GM12874 (cell line): ENCODE results near the gene BMP8A.

Experiments
- TF ChIP-seq, protein P1 (sequence below): IDR thresholded peaks from 2 replicates; pipeline ENCODE4 v1.5.1; 2011; ENCODE audit warnings: low read depth, mild to moderate bottlenecking, control low read depth, low read length, moderate library complexity; ENCODE audit not compliant: insufficient read depth

BMP8A gene

DNA sequence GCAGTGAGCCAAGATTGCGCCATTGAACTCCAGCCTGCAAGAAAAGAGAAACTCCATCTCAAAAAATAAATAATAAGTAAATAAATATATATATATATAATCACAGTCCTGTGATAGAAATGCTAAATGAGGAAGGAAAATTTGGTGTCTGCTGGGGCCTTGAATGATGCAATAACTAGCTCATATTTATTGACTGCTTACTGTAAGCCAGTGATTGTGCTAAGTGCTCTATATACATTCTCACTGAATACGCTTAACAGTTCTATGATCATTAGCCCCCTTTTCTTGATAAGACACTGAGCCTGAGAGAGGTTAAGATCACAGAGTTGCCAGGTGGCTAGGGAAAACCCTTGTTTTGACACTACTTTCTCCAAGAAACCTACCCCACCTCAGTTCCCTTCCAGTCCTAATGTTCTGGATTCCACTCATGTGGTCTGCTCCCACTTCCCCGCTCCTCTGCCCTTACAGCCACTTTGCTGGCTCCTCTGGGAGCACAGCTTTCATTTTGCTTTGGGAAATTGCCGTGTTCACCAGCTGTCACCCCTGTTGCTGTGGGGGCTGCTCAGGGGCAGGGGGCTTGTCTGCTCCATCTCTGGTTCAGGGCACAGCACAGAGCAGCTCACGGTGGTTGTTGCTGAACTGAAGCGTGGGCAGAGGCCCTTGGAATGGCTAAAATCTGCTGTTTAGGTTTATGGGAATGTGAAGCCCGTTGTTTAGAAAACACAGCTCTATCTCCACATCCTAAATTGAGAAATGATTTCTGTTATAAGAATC lies 2.5 kb upstream of the BMP8A start:
- TF ChIP-seq, protein P1, sequence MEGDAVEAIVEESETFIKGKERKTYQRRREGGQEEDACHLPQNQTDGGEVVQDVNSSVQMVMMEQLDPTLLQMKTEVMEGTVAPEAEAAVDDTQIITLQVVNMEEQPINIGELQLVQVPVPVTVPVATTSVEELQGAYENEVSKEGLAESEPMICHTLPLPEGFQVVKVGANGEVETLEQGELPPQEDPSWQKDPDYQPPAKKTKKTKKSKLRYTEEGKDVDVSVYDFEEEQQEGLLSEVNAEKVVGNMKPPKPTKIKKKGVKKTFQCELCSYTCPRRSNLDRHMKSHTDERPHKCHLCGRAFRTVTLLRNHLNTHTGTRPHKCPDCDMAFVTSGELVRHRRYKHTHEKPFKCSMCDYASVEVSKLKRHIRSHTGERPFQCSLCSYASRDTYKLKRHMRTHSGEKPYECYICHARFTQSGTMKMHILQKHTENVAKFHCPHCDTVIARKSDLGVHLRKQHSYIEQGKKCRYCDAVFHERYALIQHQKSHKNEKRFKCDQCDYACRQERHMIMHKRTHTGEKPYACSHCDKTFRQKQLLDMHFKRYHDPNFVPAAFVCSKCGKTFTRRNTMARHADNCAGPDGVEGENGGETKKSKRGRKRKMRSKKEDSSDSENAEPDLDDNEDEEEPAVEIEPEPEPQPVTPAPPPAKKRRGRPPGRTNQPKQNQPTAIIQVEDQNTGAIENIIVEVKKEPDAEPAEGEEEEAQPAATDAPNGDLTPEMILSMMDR = no peak

DNA sequence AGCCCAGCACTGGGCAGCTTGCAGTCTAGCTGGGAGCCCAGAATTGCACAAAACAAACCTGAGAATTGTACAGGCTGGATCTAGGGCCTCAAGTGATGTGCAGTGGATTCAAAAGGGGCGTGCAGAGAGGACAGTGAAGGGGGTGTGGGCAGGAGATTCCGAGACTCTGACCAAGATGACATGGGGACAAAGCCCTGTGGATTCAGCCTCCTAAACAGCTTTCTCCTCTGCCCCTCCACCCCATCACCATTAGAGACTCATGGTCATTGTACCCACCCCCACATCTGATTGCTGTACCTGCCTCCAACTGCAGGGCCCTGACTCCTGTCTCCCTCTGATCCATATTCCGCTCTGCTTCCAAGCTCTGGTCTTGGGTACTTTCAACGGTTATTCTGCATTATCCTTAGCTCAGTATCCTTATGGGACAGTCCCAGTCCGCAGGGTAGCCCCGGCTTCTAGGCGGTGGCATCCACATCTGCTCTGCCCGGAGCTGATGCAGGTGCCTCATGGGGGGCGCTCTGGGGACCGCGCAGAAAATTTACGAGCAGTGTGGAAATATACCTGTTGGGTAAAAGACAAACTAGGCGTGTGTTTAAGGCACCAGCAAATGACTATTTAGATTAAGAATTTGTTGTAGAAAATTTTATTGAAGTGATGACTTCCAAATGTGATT lies 1.7 kb upstream of the BMP8A start:
- TF ChIP-seq, protein P1 = no peak

DNA sequence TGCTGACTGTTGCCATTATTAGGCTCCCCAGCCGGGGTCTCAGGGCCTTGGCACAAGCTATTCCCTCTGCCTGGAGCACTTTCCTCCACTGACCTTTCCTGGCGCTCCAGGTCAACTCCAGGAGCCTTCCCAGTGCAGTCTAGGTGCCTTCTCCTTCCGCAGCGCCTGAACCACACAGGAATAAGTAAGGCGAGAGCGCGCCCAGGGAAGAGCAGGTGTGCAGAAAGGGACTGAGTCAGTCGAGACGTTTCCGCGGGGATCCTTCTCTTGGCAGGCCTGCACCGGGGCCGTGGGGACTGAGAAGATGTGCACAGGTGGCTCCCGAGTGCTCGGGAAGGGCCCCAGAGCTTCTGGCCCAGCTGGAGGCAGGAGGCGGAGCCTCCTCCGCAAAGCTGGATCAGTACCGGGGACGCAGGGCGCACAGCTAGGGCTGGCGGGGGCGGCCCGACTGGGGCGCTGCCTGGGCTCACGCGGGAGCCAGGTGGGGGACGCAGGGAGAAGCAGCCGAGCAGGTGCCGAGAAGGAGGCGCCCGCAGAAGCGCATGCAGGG lies 765 bp upstream of the BMP8A start:
- TF ChIP-seq, protein P1 = no peak

- TF ChIP-seq, protein P1 = no peak
Observed at GRCh38 chr1:39494671-39495410, 3.4 kb downstream of the BMP8A start.

- TF ChIP-seq, protein P1 = no peak
Observed at GRCh38 chr1:39497585-39497984, 6.1 kb downstream of the BMP8A start.

- TF ChIP-seq, protein P1 = no peak
Observed at GRCh38 chr1:39499668-39500067, 8.2 kb downstream of the BMP8A start.

DNA sequence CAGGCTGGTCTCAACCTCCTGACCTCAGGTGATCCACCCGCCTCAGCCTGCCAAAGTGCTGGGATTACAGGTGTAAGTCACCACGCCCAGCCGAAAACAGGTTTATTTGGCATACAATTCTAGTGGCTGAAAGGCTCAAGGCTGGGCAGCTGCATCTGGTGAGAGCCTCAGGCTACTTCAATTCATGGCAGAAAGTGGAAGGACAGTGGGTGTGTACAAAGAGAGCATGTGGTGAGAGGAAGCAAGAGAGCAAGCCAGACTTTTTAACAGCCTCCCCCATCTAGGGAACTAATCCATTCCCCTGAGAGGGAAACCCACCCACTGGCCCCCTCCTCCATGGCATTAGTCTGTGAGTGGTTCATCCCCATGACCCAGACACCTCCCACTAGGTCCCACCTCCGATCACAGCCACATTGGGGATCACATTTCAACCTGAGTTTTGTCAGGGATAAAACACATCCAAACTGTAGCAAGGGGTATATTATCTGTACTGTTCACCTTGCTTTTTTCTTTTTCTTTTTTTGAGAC lies 9.5 kb downstream of the BMP8A start:
- TF ChIP-seq, protein P1 = no peak
